ENCODE results near the gene ATRN.

DNA sequence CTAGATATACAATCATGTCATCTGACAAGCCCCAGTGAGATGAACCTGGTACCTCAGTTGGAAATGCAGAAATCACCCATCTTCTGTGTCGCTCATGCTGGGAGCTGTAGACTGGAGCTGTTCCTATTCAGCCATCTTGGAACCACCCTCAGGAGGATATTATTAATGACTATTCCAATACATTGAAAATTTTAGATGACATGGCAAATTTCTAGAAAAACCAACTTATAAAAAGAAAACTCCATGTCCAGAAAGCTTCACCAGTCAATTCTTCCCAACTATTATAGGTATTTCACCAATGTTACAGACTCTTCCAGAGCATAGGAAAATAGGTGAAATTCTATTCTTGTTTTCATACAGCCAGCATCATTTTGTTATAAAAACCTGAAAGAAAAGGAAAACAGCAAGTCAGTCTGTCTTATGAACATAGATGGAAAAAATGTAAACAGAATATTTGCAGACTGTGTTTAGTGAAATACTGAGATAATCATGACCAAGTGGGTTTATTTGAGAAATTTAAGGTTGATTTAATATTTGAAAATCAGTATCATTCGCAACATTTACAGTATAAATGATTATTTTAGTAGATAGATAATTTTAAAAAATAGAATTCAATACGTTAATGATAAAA is 43.3 kb downstream of the ATRN start:
- TF ChIP-seq YY1 (IDR thresholded peaks at IDR 0.05; ENCODE audit: insufficient read depth, insufficient read length), result no peak
- no peak for TF ChIP-seq SUZ12 (IDR thresholded peaks at IDR 0.05; ENCODE audit: extremely low read depth, insufficient read depth, insufficient read length)
